GM12872 (cell line): Measurements from ENCODE around the gene TEAD1.

Source experiments
- TF ChIP-seq, protein P1 (sequence below): IDR thresholded peaks from 3 replicates; pipeline ENCODE4 v1.5.1; 2011; ENCODE audit warnings: low read depth, mild to moderate bottlenecking, low read length, moderate library complexity; ENCODE audit not compliant: insufficient read depth

The TEAD1 gene

DNA sequence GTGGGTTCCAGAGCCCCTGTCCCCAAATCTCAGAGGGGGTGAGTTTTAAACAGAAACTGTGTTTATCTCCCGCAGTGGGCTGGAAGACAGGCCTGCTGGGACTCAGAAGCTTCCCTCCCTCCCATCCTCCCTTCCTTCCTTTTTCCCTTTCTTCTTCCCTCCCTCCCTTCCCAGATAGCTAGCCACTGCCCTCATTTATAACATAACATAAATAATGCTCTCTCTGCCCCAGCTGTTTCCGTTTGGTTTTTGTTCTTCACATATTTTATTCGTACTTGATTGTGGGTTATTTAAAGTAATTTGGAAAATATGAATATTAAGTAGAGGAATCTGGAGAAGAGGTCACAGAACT, 140.9 kb downstream of the TEAD1 start:
- TF ChIP-seq, protein P1, sequence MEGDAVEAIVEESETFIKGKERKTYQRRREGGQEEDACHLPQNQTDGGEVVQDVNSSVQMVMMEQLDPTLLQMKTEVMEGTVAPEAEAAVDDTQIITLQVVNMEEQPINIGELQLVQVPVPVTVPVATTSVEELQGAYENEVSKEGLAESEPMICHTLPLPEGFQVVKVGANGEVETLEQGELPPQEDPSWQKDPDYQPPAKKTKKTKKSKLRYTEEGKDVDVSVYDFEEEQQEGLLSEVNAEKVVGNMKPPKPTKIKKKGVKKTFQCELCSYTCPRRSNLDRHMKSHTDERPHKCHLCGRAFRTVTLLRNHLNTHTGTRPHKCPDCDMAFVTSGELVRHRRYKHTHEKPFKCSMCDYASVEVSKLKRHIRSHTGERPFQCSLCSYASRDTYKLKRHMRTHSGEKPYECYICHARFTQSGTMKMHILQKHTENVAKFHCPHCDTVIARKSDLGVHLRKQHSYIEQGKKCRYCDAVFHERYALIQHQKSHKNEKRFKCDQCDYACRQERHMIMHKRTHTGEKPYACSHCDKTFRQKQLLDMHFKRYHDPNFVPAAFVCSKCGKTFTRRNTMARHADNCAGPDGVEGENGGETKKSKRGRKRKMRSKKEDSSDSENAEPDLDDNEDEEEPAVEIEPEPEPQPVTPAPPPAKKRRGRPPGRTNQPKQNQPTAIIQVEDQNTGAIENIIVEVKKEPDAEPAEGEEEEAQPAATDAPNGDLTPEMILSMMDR = no peak

DNA sequence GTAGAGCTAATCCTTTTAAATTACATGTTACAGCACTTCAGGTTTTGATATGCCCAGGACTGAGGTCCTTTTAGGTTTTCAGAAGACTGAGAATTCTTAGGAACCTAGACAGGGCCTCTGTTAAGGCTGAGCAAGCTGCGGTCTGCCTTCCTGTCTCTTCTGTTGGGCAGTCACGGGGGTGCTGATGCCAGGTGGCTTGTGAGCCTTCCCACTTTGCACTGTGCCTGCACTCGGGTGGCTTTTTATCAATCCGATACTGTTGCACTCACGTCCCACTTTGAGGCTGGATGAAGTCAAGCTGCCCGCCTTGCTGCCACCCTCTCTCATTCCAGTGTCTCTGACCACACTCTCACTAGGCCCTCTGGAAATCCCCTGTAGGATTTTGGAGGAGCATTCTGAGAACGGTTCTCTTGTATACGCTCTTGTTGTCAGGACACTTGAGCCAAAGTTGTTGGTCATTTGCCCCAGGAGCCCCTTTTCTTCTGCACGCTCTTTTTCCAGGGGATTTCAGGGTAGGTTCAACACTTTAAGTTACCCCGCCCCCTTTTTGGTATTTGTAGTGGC, 141.8 kb downstream of the TEAD1 start:
- TF ChIP-seq, protein P1 = no peak

DNA sequence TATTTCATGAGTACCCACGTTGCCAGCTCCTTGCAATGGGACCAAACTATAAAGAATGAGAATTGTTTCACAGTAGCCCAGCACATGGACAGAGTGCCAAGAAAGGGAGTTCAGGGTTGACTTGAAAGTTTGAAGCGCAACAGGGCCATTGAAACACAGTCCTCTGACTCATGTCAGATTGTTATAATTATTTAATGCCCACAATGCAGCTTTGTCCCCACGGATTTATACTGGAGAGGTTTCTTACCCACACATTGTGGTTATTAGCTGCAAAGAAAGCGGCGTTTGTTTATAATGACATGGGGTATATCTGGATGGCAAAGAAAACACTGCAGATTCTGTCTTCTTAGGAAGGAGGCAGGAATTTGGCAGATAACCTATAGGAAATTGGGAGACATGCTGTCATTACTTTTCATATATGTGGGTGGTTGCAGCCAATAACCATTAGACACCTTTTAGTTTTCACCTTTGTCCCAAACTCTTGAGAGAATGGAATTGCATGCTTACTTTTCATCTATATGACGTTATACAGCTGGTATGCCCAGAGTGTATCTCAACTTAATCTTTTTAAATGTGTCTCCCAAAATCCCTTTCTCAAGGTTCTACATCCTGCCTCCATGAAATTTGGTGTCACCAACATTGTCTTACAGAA, 143.6 kb downstream of the TEAD1 start:
- TF ChIP-seq, protein P1 = no peak

DNA sequence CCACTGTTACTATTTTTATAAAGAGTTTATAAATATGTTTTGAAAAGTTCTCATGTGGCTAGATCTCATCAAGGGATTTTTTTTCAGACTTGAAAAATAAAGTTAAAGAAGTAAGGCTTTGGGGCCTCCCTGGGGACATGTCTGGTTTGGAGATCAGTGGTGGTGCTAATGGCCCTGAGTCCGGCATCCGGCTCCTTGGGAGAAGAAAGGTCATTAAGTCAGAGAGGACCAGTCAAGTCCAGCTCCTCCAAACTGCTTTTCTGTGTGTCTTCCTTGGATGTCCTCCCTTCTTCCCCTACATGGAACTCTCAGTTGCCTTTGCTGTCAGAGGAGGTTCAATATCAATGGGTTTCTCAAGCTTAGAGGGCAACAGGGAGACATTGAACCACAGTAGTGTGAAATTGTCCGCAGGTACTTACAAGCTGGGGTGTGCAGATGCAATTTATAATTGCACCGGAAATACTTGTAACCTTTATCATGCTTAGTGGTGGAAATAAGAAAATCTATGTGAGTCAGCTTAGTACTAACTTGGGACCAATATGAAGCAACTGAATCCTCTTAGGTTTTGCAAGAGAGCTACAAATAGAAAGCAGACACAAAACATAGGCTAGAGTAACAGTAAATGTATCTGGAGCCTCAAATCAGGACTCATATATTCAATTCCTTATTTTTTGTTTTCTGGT, 144.3 kb downstream of the TEAD1 start:
- TF ChIP-seq, protein P1 = no peak

DNA sequence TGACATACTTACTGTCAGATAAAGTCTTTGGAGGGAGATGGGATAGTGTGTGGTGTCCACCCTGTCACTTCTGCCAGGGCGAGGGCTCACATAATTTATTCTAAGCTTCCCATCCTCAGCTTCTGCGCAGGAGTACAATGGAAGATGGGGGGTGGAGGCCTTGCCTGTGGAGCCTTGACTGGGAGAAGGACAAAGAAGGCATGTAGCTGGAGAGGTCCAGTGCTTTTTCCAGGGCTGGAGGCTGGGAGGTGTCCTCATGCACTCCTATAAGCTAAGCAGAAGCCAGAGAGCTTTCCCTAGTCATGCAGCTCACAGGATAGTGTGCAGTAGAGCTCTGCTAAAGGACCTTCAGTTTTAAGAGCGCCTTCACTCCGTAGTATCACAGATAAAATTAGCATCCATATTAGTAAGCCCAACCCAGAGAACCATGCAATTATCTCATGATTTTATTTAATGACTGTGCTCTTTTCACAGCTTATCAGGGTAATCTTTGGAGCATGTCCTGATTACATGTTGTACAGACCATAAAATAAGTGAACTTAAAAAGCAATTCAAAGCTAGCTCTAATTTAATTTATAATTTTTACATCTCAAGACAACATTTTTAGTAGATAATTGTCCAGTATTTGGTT, 148.3 kb downstream of the TEAD1 start:
- TF ChIP-seq, protein P1 = no peak

DNA sequence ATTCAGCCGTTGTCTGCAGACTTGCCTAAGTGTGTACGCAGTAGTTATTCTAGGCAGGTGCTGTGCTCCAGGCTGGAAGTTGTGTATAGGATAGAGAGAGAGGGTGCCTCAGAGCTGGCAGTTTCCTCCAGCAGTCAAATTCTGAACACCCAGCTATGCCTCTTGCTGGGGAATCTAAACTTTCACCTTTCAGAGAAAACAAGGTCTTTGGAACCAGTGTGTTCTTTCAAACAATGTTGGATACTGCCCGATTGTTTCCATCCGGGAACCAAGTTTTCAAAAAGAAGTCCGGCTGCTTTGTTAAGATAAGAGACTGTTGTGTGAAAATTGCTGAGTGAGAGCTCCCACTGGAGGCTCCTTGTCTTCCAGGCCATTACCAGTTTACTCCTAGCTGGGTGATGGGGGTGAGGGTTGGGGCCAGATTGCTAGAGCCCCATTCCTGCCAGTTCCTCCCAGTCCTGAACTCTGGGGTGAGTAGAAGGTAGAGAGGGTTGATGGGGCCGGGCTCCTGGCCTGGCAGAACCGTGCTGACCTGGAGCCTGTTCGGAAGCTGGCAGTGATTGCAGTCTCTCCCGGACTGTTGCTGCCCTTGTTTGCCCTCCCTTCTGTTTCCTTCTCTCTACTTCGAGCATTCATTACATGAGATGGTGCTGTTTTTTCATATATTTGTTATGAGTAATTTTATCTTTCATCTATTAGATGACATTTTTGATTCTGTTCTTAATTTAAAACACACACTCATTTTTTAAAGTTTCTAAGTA, 150.2 kb downstream of the TEAD1 start:
- TF ChIP-seq, protein P1 = no peak

DNA sequence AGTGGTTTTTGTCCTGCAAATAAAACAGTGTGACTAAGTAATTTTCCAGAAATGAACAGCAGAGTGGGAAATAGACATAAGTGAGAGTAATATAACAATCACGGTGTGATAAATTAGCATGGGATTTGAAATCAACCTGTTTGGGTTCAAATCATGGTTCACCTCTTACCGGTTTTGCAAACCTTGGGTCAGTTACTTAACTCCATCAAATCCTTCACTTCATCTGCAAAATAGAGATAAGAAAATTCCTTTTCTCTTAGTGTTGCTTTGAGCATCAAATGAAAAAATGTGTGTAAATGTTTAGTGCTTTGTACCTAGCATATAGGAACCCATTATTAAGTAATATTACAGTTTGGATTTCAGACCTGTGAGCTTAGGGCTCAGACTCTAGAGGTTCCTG, 152.2 kb downstream of the TEAD1 start:
- TF ChIP-seq, protein P1 = no peak
